K562 (cell line): ENCODE results near the gene ANKRD61. TPM values are rescaled to one million over a fixed set of nuclear protein-coding genes. Genes with fewer than 3 reads are reported as not detected.

Source experiments
- ATAC-seq: fragments of 200-7000 bp; cut with Tn5 transposase; 3 replicates; pipeline ENCODE4 v1.9.1; 2020; ENCODE audit warnings: moderate library complexity
- BruUV-seq: library from RNA; stranded (reverse); fragments of 400-500 nt; replicated peaks from 2 replicates; lab custom pipeline; 2021; lab: Mats Ljungman, UMichigan
- CTCF ChIA-PET: fragments of 300-600 bp; formaldehyde crosslinking; extraction: SDS; loops from one replicate; lab custom pipeline; 2021; ENCODE audit warnings: low intra/inter-chr PET ratio; lab: Yijun Ruan, JAX
- POLR2A ChIA-PET: fragments of 300-600, 350-650 bp; sonication (Branson Sonifier 250); formaldehyde crosslinking; extraction: SDS; loops from one replicate; lab custom pipeline; 2021; ENCODE audit warnings: antibody characterized with exemption, inconsistent platforms; lab: Yijun Ruan, JAX
- DNase-seq, 4 experiments: peaks; one replicate each; pipeline versions ENCODE4 v3.0.0 to v3.0.0-alpha.2; 2011 to 2018; ENCODE audit warnings: low spot score in 3 of 4, mixed read lengths in 3 of 4; ENCODE audit errors: extremely low read depth in 1 of 4
- FAIRE-seq: peaks from 2 replicates; lab custom pipeline; 2011; peaks lifted over from hg19 to GRCh38; lab: Jason Lieb, UNC
- H2AFZ ChIP-seq: 2 replicates; pipeline ENCODE4 v1.6.0; 2011; ENCODE audit warnings: low read depth, low read length, control low read depth, inconsistent platforms
- H3K27ac ChIP-seq: fragments of 200-600 bp; 3 replicates; pipeline ENCODE4 v1.8.0; 2011; ENCODE audit warnings: low read depth, mild to moderate bottlenecking, control low read depth, inconsistent platforms, low read length, moderate library complexity, mixed read lengths; ENCODE audit errors: extremely low read depth
- H3K27me3 ChIP-seq, 2 experiments: fragments of 300-600 bp in 1 of 2; 2 replicates in 1 of 2; 3 replicates in 1 of 2; pipeline versions ENCODE4 v1.6.0 to v1.8.0; 2011; ENCODE audit warnings: inconsistent platforms in 2 of 2, low read length in 2 of 2, mild to moderate bottlenecking in 1 of 2, mixed read lengths in 1 of 2, moderate library complexity in 1 of 2; ENCODE audit not compliant: control insufficient read depth in 2 of 2, insufficient read depth in 2 of 2
- H3K36me3 ChIP-seq: fragments of 300-600 bp; 3 replicates; pipeline ENCODE4 v1.8.0; 2011; ENCODE audit warnings: mild to moderate bottlenecking, low read length, inconsistent platforms; ENCODE audit not compliant: control insufficient read depth, insufficient read depth
- H3K4me1 ChIP-seq, 2 experiments: fragments of 200-600 bp in 1 of 2; replicated peaks in 1 of 2; 2 replicates in 1 of 2; 3 replicates in 1 of 2; pipeline versions ENCODE4 v1.5.1 to v1.8.0; 2011; ENCODE audit warnings: inconsistent platforms in 2 of 2, low read length in 2 of 2, mild to moderate bottlenecking in 1 of 2, mixed read lengths in 1 of 2, moderate library complexity in 1 of 2; ENCODE audit not compliant: control insufficient read depth in 2 of 2, insufficient read depth in 2 of 2
- H3K4me2 ChIP-seq: 2 replicates; pipeline ENCODE4 v1.6.1; 2011; ENCODE audit warnings: low read length, control low read depth, inconsistent platforms, mixed read lengths; ENCODE audit not compliant: insufficient read depth
- H3K4me3 ChIP-seq: fragments of 200-600 bp; sonication (generic), shearing (Covaris generic); 2 replicates; pipeline ENCODE4 v1.5.1; 2016; ENCODE audit warnings: control low read depth, inconsistent platforms
- H3K79me2 ChIP-seq: fragments of 200-600 bp; 3 replicates; pipeline ENCODE4 v1.8.0; 2011; ENCODE audit warnings: low read length, inconsistent platforms; ENCODE audit not compliant: control insufficient read depth, insufficient read depth
- H3K9ac ChIP-seq, 2 experiments: 2 replicates each; pipeline versions ENCODE4 v1.6.0 to v1.6.1; 2011; ENCODE audit warnings: low read depth in 2 of 2, low read length in 2 of 2, control low read depth in 1 of 2, inconsistent platforms in 1 of 2, mild to moderate bottlenecking in 1 of 2, mixed read lengths in 1 of 2; ENCODE audit not compliant: insufficient read depth in 1 of 2
- H3K9me1 ChIP-seq: one replicate; pipeline ENCODE4 v1.6.0; 2011; ENCODE audit warnings: inconsistent platforms, mild to moderate bottlenecking, low read length, moderate library complexity; ENCODE audit not compliant: control insufficient read depth, insufficient read depth
- H3K9me3 ChIP-seq: replicated peaks from 2 replicates; pipeline ENCODE4 v1.5.1; 2011; ENCODE audit warnings: low read depth, low read length, inconsistent platforms; ENCODE audit not compliant: control insufficient read depth, insufficient read depth
- H4K20me1 ChIP-seq: replicated peaks from 2 replicates; pipeline ENCODE4 v1.6.1; 2011; ENCODE audit warnings: low read length, inconsistent platforms, mixed read lengths; ENCODE audit not compliant: control insufficient read depth, insufficient read depth
- BCOR ChIP-seq: fragments of 450-650 bp; IDR thresholded peaks from 2 replicates; pipeline ENCODE4 v1.6.1; 2016
- CEBPB ChIP-seq: fragments of 450-650 bp; IDR thresholded peaks from 2 replicates; pipeline ENCODE4 v1.6.1; 2016; ENCODE audit warnings: missing genetic modification characterization, missing compliant biosample characterization
- DLX4 ChIP-seq: fragments of 250-450 bp; sonication (Bioruptor Pico); IDR thresholded peaks from 2 replicates; pipeline ENCODE4 v1.6.1; 2021; ENCODE audit warnings: mild to moderate bottlenecking
- KDM1A ChIP-seq, 2 experiments: fragments of 450-650 bp; IDR thresholded peaks; 2 replicates each; pipeline ENCODE4 v1.6.1; 2016; ENCODE audit warnings: mild to moderate bottlenecking in 2 of 2
- RBM25 ChIP-seq: fragments of 200-400 bp; formaldehyde crosslinking; IDR thresholded peaks from 2 replicates; pipeline ENCODE4 v1.6.1; 2018; ENCODE audit warnings: low read length, low read depth, moderate library complexity; ENCODE audit not compliant: severe bottlenecking
- ZFP36 ChIP-seq: fragments of 150-350 bp; IDR thresholded peaks from 2 replicates; pipeline ENCODE4 v1.6.1; 2018; ENCODE audit warnings: low read length, low read depth; ENCODE audit not compliant: partially characterized antibody
- WGBS: fragments of 100-300 bp; shearing (Covaris generic); methylation state at CpG from one replicate; pipeline ENCODE4 v1.1.6; 2016; ENCODE audit warnings: low coverage, mixed read lengths; ENCODE audit not compliant: insufficient coverage; ENCODE audit errors: missing lambda C conversion rate; 5-methylcytosine and 5-hydroxymethylcytosine counted together
- in situ Hi-C: fragments of 300-500 bp; cut with MboI; formaldehyde crosslinking; loops from 4 replicates; pipeline ENCODE4 v1.15.0; 2018; ENCODE audit warnings: inconsistent platforms, mixed read lengths
- intact Hi-C: fragments of 100-400 bp; cut with micrococcal nuclease; formaldehyde crosslinking; loops from 2 replicates; pipeline ENCODE4 v1.14.2; 2022
- polyA plus RNA-seq, 8 experiments: library from polyadenylated mRNA; depleted of rRNA in 4 of 8; stranded (reverse) in 5 of 8; unstranded in 3 of 8; fragments of >200 nt; fragmentation: Nextera tagmentation in 2 of 8; fragmentation: Illumina TruSeq in 1 of 8; extraction: Ambion mirVana in 2 of 8; extraction: Trizol in 1 of 8; gene quantifications; 2 replicates each; pipeline versions ENCODE4 v1.2.1 to v1.2.3, GENCODE V29; 2011 to 2014; ENCODE audit warnings: inconsistent platforms in 1 of 8, missing spikeins in 1 of 8
- total RNA-seq, 7 experiments: library from RNA; depleted of rRNA in 6 of 7; stranded (reverse); fragments of >200 nt in 6 of 7; fragmentation: Illumina TruSeq in 2 of 7; extraction: Trizol in 2 of 7; gene quantifications; 2 replicates each; pipeline versions ENCODE4 v1.2.1 to v1.2.3, GENCODE V29; 2011 to 2021; ENCODE audit warnings: low replicate concordance in 1 of 7

ANKRD61 gene
- total and polyA plus RNA-seq, 9 of the 15 experiments (the other 6 are each of a cell fraction or from before 2014, with no cell fraction given) = 0.08 to 0.11 (median 0.09) TPM; not detected in 5

GRCh38 chr7:6074612-6075380, 43.6 kb downstream of the ANKRD61 start:
- Histone ChIP-seq H3K4me3 (no peak overlapping the region), H3K4me2 (no peak overlapping the region), H3K9me1 (no peaks in the 10 kb centered on the region), H3K4me1 (peaks cover 0 to 2% of the 10 kb centered on the region in 2 experiments; a peak in 3 of 5 replicates), H3K27me3 (no peaks in the 10 kb centered on the region), H3K36me3 (no peaks in the 10 kb centered on the region), H3K79me2 (no peaks in the 10 kb centered on the region), H3K27ac (no peak overlapping the region), H4K20me1 (no peaks in the 10 kb centered on the region), H2AFZ (no peak overlapping the region), H3K9ac (no peak overlapping the region), H3K9me3 (no peaks in the 10 kb centered on the region)
- ChIA-PET POLR2A (no interaction called here), CTCF (no interaction called here)
- ATAC-seq = no peak
- 46% methylated on average over 8 of the region's 9 CpGs for WGBS
- BruUV-seq = no TSS peak
- TF ChIP-seq RBM25 = peak; percentile 72
- peak; percentile 87 for TF ChIP-seq CEBPB
- peak; percentile 39 for TF ChIP-seq ZFP36
- peak; percentile 80 for TF ChIP-seq BCOR
- TF ChIP-seq KDM1A (IDR thresholded peaks at IDR 0.05) = peak; percentile 15 to 47; a peak in 2 of 4 replicates
- no peak for TF ChIP-seq DLX4 (CRISPR knock-in tag)
- DNase-seq = no peak
- in situ Hi-C loops (no loop called here), intact Hi-C loops (no loop called here)
- FAIRE-seq = no peak
